NT2/D1 (cell line): ENCODE measurements around the gene AFF3.

Experiments
- DNase-seq: peaks from one replicate; pipeline ENCODE4 v3.0.0-alpha.2; 2011; ENCODE audit warnings: low read depth, low spot score
- H3K27me3 ChIP-seq: 2 replicates; pipeline ENCODE4 v1.6.0; 2011; ENCODE audit warnings: mild to moderate bottlenecking; ENCODE audit not compliant: insufficient read length, insufficient read depth
- H3K36me3 ChIP-seq: 2 replicates; pipeline ENCODE4 v1.6.1; 2011; ENCODE audit warnings: mild to moderate bottlenecking, low read length, mixed read lengths; ENCODE audit not compliant: insufficient read depth, insufficient read length
- H3K4me1 ChIP-seq: 2 replicates; pipeline ENCODE4 v1.5.1; 2011; ENCODE audit not compliant: insufficient read depth, insufficient read length
- H3K4me3 ChIP-seq: 2 replicates; pipeline ENCODE4 v1.5.1; 2011; ENCODE audit warnings: low read depth; ENCODE audit not compliant: insufficient read length
- H3K9ac ChIP-seq: 2 replicates; pipeline ENCODE4 v1.6.0; 2011; ENCODE audit warnings: low read depth; ENCODE audit not compliant: insufficient read length
- H3K9me3 ChIP-seq: 2 replicates; pipeline ENCODE4 v1.5.1; 2011; ENCODE audit warnings: mild to moderate bottlenecking, low read length; ENCODE audit not compliant: insufficient read depth
- SUZ12 ChIP-seq: IDR thresholded peaks from 2 replicates; pipeline ENCODE4 v1.6.1; 2011; ENCODE audit not compliant: insufficient read length, insufficient read depth; ENCODE audit errors: extremely low read depth
- YY1 ChIP-seq: IDR thresholded peaks from 2 replicates; pipeline ENCODE4 v1.6.1; 2011; ENCODE audit not compliant: insufficient read length, insufficient read depth
- ZNF274 ChIP-seq: IDR thresholded peaks from 2 replicates; pipeline ENCODE4 v1.6.1; 2011; ENCODE audit warnings: mild to moderate bottlenecking, low read depth, low read length

The AFF3 gene

DNA sequence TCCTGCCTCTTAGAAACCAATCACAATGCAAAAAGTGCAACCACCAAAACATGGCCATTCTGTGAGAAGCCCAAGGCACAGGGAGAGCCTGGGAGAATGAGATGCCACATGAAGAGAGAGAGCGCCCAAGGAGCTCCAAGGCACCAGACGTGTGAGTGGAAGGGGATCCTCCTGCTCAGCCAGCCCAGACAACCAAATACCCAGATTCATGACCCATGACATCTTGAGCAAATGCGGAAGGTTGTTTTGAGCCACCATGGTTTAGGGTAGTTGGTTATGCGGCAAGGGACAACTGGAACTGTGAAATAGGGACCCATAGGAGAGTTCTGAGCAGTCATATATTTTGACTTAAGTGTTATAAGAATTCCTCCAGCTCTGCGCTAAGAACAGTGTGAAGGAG, 7.0 kb downstream of the AFF3 start:
- H3K4me3 ChIP-seq, result no peak overlapping the region
- H3K9me3 ChIP-seq, result no peaks in the 10 kb centered on the region
- H3K36me3 ChIP-seq, result no peaks in the 10 kb centered on the region
- H3K27me3 ChIP-seq, result peaks cover 83% of the 10 kb centered on the region
- no peaks in the 10 kb centered on the region for H3K4me1 ChIP-seq
- no peak overlapping the region for H3K9ac ChIP-seq
- TF ChIP-seq SUZ12, result no peak
- no peak for TF ChIP-seq ZNF274
- no peak for TF ChIP-seq YY1
- no peak for DNase-seq

DNA sequence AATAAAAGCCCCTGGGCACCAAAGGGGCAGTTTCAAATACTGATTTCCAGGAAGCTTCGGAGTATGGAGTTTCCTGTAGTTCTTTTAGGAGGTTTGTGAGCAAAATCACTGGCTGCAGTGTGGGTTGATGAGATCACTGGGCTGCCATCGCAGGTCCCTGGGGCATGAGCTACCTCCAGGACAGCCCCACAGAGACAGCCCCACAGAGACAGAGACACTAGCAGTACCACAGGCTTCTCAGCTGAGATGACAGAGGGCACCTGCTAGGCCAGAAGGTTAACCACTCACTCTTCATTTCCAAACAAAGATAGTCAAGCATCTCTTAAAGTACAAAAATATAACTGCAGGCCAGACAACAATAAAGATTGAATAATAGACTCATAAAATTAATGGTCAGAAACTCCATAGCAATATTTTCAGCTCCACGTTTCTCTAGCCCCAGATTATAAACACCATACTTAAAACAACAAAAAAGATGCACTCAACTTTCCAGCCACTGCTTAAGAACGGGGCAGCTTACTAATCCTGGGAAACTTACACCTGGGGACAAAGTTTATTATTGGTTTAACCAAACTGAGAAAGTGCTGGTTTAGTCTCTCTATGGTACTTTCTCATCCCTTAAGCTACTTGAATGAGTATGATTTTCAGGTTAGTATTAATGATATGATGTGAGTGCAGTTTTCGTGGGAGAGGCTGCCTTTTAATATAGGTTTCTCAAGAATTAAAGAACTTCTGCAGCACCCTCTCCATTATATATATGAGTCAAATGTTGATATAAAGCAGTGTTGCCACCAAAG, 11.6 kb downstream of the AFF3 start:
- Histone ChIP-seq H3K4me1 (no peaks in the 10 kb centered on the region), H3K36me3 (no peaks in the 10 kb centered on the region), H3K4me3 (no peak overlapping the region), H3K27me3 (peaks cover 88% of the 10 kb centered on the region), H3K9me3 (no peaks in the 10 kb centered on the region), H3K9ac (no peak overlapping the region)
- DNase-seq, result no peak
- no peak for TF ChIP-seq ZNF274
- no peak for TF ChIP-seq SUZ12
- TF ChIP-seq YY1, result no peak

DNA sequence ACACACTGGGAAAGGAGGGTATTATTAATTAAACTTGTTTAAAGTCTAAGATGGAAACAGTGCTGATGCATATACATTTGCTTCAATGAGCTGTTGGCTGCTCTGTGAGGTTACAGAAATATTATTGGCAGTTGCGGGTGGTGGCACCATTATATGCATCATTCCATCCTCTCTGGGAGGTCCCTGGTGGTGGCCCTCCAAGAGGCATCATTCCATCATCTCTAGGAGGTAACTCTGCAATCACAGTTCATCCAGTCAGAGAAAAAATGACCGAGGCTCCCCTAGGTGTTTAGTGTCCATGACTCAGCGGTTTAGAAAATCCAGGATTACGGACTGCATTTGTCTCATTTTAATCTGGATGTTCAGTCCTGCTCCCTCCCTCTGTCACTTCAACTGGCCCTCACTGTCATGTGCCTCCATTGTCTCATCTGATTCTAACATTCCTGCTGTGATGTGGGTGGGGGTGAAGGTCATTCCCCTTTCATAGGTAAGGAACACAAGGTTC, 15.4 kb downstream of the AFF3 start:
- no peak for TF ChIP-seq SUZ12
- TF ChIP-seq YY1, result no peak
- H3K36me3 ChIP-seq, result no peaks in the 10 kb centered on the region
- no peak for DNase-seq
- no peak overlapping the region for H3K4me3 ChIP-seq
- H3K27me3 ChIP-seq, result peaks cover 98% of the 10 kb centered on the region
- H3K9ac ChIP-seq, result no peak overlapping the region
- H3K4me1 ChIP-seq, result no peaks in the 10 kb centered on the region
- H3K9me3 ChIP-seq, result no peaks in the 10 kb centered on the region

DNA sequence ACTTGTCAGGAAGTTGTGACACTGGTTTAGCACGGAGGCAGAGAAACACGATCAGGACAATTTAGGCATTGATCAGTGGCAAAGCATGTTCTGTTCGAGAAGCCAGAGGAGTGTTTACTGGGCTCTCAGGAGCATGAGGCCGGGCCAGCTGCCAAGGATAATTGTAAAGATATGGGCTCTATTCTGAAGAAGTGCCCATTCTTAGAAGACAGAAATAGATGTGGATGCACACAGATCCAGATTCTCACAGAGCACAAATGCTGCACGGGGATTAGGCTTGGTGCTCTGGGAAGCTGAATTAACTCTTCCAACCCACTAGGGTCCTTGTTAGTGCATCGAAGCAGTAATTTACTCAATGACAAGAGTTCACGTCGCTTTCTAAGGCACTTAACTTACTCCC, 16.2 kb downstream of the AFF3 start:
- Histone ChIP-seq H3K4me1 (no peaks in the 10 kb centered on the region), H3K4me3 (no peak overlapping the region), H3K9ac (no peak overlapping the region), H3K27me3 (peaks cover 98% of the 10 kb centered on the region), H3K36me3 (no peaks in the 10 kb centered on the region), H3K9me3 (no peaks in the 10 kb centered on the region)
- no peak for DNase-seq
- TF ChIP-seq SUZ12 (no peak), YY1 (no peak), ZNF274 (no peak)

DNA sequence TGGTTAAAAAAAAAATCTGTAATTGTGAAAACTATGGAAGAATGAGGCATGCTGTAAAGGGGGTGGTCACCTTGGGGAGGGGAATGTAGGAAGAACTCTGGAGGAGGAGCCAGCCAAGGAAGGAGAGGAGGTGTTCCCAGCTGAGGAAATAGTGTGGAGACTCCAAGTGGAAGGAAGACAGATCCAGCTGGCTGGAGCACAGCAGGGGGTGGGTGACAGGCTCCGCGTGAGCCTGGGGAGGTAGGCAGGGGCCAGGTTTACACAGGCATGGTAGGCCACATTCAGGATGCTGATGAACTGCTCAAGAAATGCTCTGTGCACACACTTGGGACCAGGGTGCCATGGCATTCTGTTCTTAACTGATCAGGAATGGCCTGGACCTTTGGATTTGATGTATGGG, 16.8 kb downstream of the AFF3 start:
- DNase-seq, result no peak
- H3K36me3 ChIP-seq, result no peaks in the 10 kb centered on the region
- no peaks in the 10 kb centered on the region for H3K9me3 ChIP-seq
- TF ChIP-seq YY1 (no peak), ZNF274 (no peak), SUZ12 (no peak)
- no peaks in the 10 kb centered on the region for H3K4me1 ChIP-seq
- peaks cover 98% of the 10 kb centered on the region for H3K27me3 ChIP-seq
- no peak overlapping the region for H3K4me3 ChIP-seq
- H3K9ac ChIP-seq, result no peak overlapping the region

DNA sequence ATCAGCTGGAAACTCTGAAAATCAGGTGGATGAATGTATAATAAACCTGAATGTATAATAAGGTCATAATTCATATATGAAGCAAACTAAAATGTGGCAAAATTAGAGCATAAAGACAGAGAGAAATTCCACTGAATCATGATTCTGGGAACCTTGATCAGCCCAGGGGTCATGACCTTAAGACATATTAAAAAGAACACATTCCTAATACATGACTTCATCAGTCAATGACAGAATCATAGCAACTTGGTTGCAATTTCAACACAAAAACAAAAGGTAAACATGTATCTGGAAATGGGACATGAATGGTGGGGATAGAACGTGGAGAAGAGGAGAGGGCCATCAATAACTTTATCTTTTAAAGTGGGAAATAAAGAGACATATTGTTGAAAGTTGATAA, 17.6 kb downstream of the AFF3 start:
- peaks cover 98% of the 10 kb centered on the region for H3K27me3 ChIP-seq
- TF ChIP-seq YY1 (no peak), ZNF274 (no peak), SUZ12 (no peak)
- H3K4me3 ChIP-seq, result no peak overlapping the region
- no peak for DNase-seq
- H3K4me1 ChIP-seq, result no peaks in the 10 kb centered on the region
- no peaks in the 10 kb centered on the region for H3K36me3 ChIP-seq
- no peaks in the 10 kb centered on the region for H3K9me3 ChIP-seq
- no peak overlapping the region for H3K9ac ChIP-seq

DNA sequence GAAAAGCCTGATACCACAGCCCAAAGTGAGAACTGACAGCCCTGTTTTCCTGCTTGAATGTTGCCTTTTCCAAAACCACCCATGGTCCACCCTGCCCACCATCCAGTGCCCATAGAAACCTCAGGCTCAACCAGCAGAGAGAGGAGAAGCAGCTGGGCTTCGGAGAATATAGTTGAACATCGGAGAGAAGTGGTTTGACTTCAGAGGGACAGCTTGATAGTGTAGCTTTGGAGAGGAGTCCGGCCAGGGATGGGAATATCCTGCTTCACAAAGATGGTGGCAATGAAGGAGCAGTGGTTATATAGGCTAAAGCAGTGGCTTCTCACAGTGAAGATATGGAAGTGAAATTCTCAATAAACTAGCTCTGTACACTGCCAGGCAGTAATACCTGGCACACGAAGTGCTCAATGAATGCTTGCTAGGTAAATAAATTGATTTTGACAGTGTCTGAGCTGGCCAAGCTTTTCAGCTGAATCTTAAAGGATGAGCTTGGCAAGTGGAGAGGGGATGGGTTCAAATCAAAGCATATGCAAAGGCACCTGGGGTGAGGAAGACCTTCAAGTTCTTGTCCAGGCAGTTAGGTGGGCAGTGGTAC, 21.2 kb downstream of the AFF3 start:
- Histone ChIP-seq H3K4me1 (no peaks in the 10 kb centered on the region), H3K36me3 (no peaks in the 10 kb centered on the region), H3K27me3 (peaks cover 98% of the 10 kb centered on the region), H3K4me3 (no peak overlapping the region), H3K9ac (no peak overlapping the region), H3K9me3 (peaks cover 18% of the 10 kb centered on the region)
- TF ChIP-seq SUZ12, result no peak
- TF ChIP-seq YY1, result no peak
- no peak for TF ChIP-seq ZNF274
- DNase-seq, result no peak
